SU-DHL-6 (cell line): ENCODE results near the gene SLC38A9.

Experiments used
- H2AFZ ChIP-seq: fragments of 200-600 bp; sonication (generic); 2 replicates; pipeline ENCODE4 v1.6.1; 2014; ENCODE audit warnings: low read depth, mild to moderate bottlenecking, moderate library complexity, mixed read lengths, antibody characterized with exemption, low read length; ENCODE audit not compliant: severe bottlenecking
- H3F3A ChIP-seq: fragments of 200-600 bp; shearing (Covaris generic); 2 replicates; pipeline ENCODE4 v1.6.0; 2016; ENCODE audit warnings: antibody characterized with exemption, mild to moderate bottlenecking; ENCODE audit not compliant: insufficient read depth
- H3K27ac ChIP-seq: fragments of 200-600 bp; sonication (generic); 2 replicates; pipeline ENCODE4 v1.5.1; 2016; ENCODE audit warnings: low read depth, mild to moderate bottlenecking, low read length, moderate library complexity, mixed read lengths
- H3K27me3 ChIP-seq: fragments of 200-600 bp; sonication (generic), shearing (Covaris generic); 2 replicates; pipeline ENCODE4 v1.6.0; 2014; ENCODE audit warnings: mild to moderate bottlenecking, low read length
- H3K36me3 ChIP-seq: fragments of 200-600 bp; sonication (generic); 2 replicates; pipeline ENCODE4 v1.6.1; 2014; ENCODE audit warnings: mild to moderate bottlenecking, low read length, mixed read lengths
- H3K4me2 ChIP-seq: fragments of 300-600, 200-600 bp; shearing (Covaris generic), sonication (generic); 2 replicates; pipeline ENCODE4 v1.6.0; 2014; ENCODE audit warnings: low read length, low read depth, mild to moderate bottlenecking; ENCODE audit not compliant: poor library complexity, severe bottlenecking
- H3K4me3 ChIP-seq: fragments of 200-600 bp; sonication (generic); 2 replicates; pipeline ENCODE4 v1.5.1; 2014; ENCODE audit warnings: antibody characterized with exemption, low read length, mild to moderate bottlenecking, mixed read lengths; ENCODE audit not compliant: insufficient read depth, poor library complexity, severe bottlenecking
- H3K79me2 ChIP-seq: fragments of 200-600 bp; sonication (generic); 2 replicates; pipeline ENCODE4 v1.6.1; 2014; ENCODE audit warnings: mild to moderate bottlenecking, low read length, moderate library complexity; ENCODE audit not compliant: insufficient read depth
- H3K9ac ChIP-seq: fragments of 200-600 bp; sonication (generic); 2 replicates; pipeline ENCODE4 v1.7.0; 2014; ENCODE audit warnings: mild to moderate bottlenecking, low read length
- H3K9me2 ChIP-seq: fragments of 200-600 bp; sonication (generic); replicated peaks from 2 replicates; pipeline ENCODE4 v1.6.1; 2014; ENCODE audit warnings: low read length; ENCODE audit not compliant: insufficient read depth
- H3K9me3 ChIP-seq: fragments of 200-600 bp; sonication (generic); 2 replicates; pipeline ENCODE4 v1.6.1; 2014; ENCODE audit warnings: low read length, mixed read lengths; ENCODE audit not compliant: insufficient read depth
- H4K20me1 ChIP-seq: fragments of 200-600 bp; sonication (generic); 2 replicates; pipeline ENCODE4 v1.6.1; 2014; ENCODE audit warnings: low read depth, mild to moderate bottlenecking, antibody characterized with exemption, low read length, moderate library complexity, mixed read lengths
- CTCF ChIP-seq: fragments of 200-600 bp; sonication (generic); IDR thresholded peaks from one replicate; pipeline ENCODE4 v1.5.1; 2017; ENCODE audit warnings: antibody characterized with exemption, mild to moderate bottlenecking, low read length, moderate library complexity; ENCODE audit not compliant: insufficient read depth, poor library complexity, severe bottlenecking
- EZH2phosphoT487 ChIP-seq: fragments of 200-600 bp; sonication (generic), shearing (Covaris generic); conservative IDR thresholded peaks from 2 replicates; pipeline ENCODE4 v1.6.1; 2018; ENCODE audit warnings: mild to moderate bottlenecking, antibody characterized with exemption, low read length, moderate library complexity, mixed read lengths

The SLC38A9 gene

GRCh38 chr5:55594671-55595070 is 117.5 kb downstream of the SLC38A9 start:
- Histone ChIP-seq H2AFZ (no peak overlapping the region), H3K27me3 (no peaks in the 10 kb centered on the region), H3K36me3 (no peaks in the 10 kb centered on the region), H3K9me3 (no peaks in the 10 kb centered on the region), H4K20me1 (no peaks in the 10 kb centered on the region), H3K9ac (no peak overlapping the region), H3K27ac (no peak overlapping the region), H3F3A (no peaks in the 10 kb centered on the region), H3K9me2 (no peaks in the 10 kb centered on the region), H3K4me2 (no peak overlapping the region), H3K79me2 (no peaks in the 10 kb centered on the region), H3K4me3 (no peak overlapping the region)
- TF ChIP-seq EZH2phosphoT487, result no peak
- no peak for TF ChIP-seq CTCF

GRCh38 chr5:55593115-55593472 is 119.0 kb downstream of the SLC38A9 start:
- no peaks in the 10 kb centered on the region for H3K79me2 ChIP-seq
- H3K27ac ChIP-seq, result no peak overlapping the region
- H3F3A ChIP-seq, result no peaks in the 10 kb centered on the region
- no peaks in the 10 kb centered on the region for H3K9me3 ChIP-seq
- H3K36me3 ChIP-seq, result no peaks in the 10 kb centered on the region
- H4K20me1 ChIP-seq, result no peaks in the 10 kb centered on the region
- H3K9me2 ChIP-seq, result no peaks in the 10 kb centered on the region
- no peak overlapping the region for H3K9ac ChIP-seq
- no peaks in the 10 kb centered on the region for H3K27me3 ChIP-seq
- H3K4me3 ChIP-seq, result no peak overlapping the region
- TF ChIP-seq CTCF (no peak), EZH2phosphoT487 (no peak)
- no peak overlapping the region for H3K4me2 ChIP-seq
- no peak overlapping the region for H2AFZ ChIP-seq

GRCh38 chr5:55592388-55593114 is 119.6 kb downstream of the SLC38A9 start:
- H3K27ac ChIP-seq, result no peak overlapping the region
- no peak overlapping the region for H3K4me2 ChIP-seq
- H3K27me3 ChIP-seq, result no peaks in the 10 kb centered on the region
- H3K79me2 ChIP-seq, result no peaks in the 10 kb centered on the region
- TF ChIP-seq EZH2phosphoT487, result no peak
- TF ChIP-seq CTCF, result no peak
- no peaks in the 10 kb centered on the region for H3K9me3 ChIP-seq
- no peaks in the 10 kb centered on the region for H3K9me2 ChIP-seq
- no peak overlapping the region for H3K4me3 ChIP-seq
- no peak overlapping the region for H2AFZ ChIP-seq
- H3K36me3 ChIP-seq, result no peaks in the 10 kb centered on the region
- no peaks in the 10 kb centered on the region for H3F3A ChIP-seq
- no peak overlapping the region for H3K9ac ChIP-seq
- H4K20me1 ChIP-seq, result no peaks in the 10 kb centered on the region
